ENCODE results near the gene FAM98C. TPM values are rescaled to one million over a fixed set of nuclear protein-coding genes. Genes with fewer than 3 reads are reported as not detected.
A peak's percentile ranks its signal among the peaks of the same experiment; 100 is the strongest.
"Not testable (repeated sequence)": the region's sequence is repeated elsewhere in the genome, so short reads cannot be mapped to it uniquely, and the experiment has no call there.

FAM98C gene
- total RNA-seq, 4 donors from 2014 or later: 2.1 to 21.1 (median 11.7) TPM

GRCh38 chr19:38360351-38360750 is 42.5 kb upstream of the FAM98C start:
- no peak overlapping the region for H3K4me3 ChIP-seq
- H3K27ac ChIP-seq: no peak overlapping the region
- no peaks in the 10 kb centered on the region for H3K36me3 ChIP-seq
- TF ChIP-seq POLR2A (IDR thresholded peaks at IDR 0.05): no peak
- TF ChIP-seq CTCF (IDR thresholded peaks at IDR 0.05): no peak
- no peaks in the 10 kb centered on the region for H3K9me3 ChIP-seq
- intact Hi-C loops (cut with DNase I; ENCODE audit: low total_unique reads): no loop called here
- no peak for DNase-seq
- no peaks in the 10 kb centered on the region for H3K27me3 ChIP-seq
- no peaks in the 10 kb centered on the region for H3K4me1 ChIP-seq

GRCh38 chr19:38360839-38361631 is 41.9 kb upstream of the FAM98C start:
- Histone ChIP-seq H3K27ac (no peak overlapping the region), H3K4me1 (no peaks in the 10 kb centered on the region), H3K36me3 (no peaks in the 10 kb centered on the region), H3K4me3 (peak overlapping the region; percentile 36), H3K9me3 (no peaks in the 10 kb centered on the region), H3K27me3 (no peaks in the 10 kb centered on the region)
- DNase-seq: no peak
- intact Hi-C loops (cut with DNase I; ENCODE audit: low total_unique reads): no loop called here
- TF ChIP-seq POLR2A (IDR thresholded peaks at IDR 0.05) (no peak), CTCF (IDR thresholded peaks at IDR 0.05) (no peak)

GRCh38 chr19:38361633-38362075 is 41.2 kb upstream of the FAM98C start:
- Histone ChIP-seq H3K4me3 (peak overlapping the region; percentile 36), H3K4me1 (no peaks in the 10 kb centered on the region), H3K27me3 (no peaks in the 10 kb centered on the region), H3K27ac (no peak overlapping the region), H3K36me3 (no peaks in the 10 kb centered on the region), H3K9me3 (no peaks in the 10 kb centered on the region)
- TF ChIP-seq POLR2A (IDR thresholded peaks at IDR 0.05): no peak
- TF ChIP-seq CTCF (IDR thresholded peaks at IDR 0.05): peak in 1 of 4 experiments; percentile 23
- intact Hi-C loops (cut with DNase I; ENCODE audit: low total_unique reads): no loop called here
- peak; percentile 49 to 57 for DNase-seq

- Histone ChIP-seq H3K27ac (no peak overlapping the region), H3K4me3 (peak overlapping the region; percentile 36), H3K27me3 (no peaks in the 10 kb centered on the region), H3K9me3 (no peaks in the 10 kb centered on the region), H3K4me1 (no peaks in the 10 kb centered on the region), H3K36me3 (no peaks in the 10 kb centered on the region)
- TF ChIP-seq POLR2A (IDR thresholded peaks at IDR 0.05) (no peak), CTCF (IDR thresholded peaks at IDR 0.05) (no peak)
- peak; percentile 68 to 70 for DNase-seq
- intact Hi-C loops (cut with DNase I; ENCODE audit: low total_unique reads): no loop called here
Observed at GRCh38 chr19:38362076-38362945, 40.6 kb upstream of the FAM98C start.

GRCh38 chr19:38362946-38363688 is 39.8 kb upstream of the FAM98C start:
- H3K4me1 ChIP-seq; H3K27ac ChIP-seq; H3K36me3 ChIP-seq; H3K27me3 ChIP-seq; H3K4me3 ChIP-seq; H3K9me3 ChIP-seq; DNase-seq; intact Hi-C loops (cut with DNase I; ENCODE audit: low total_unique reads): not testable (repeated sequence)
